Memory B cell (primary cell): Measurements from ENCODE around the gene HERC6.
"Not testable (repeated sequence)": the region's sequence is repeated elsewhere in the genome, so short reads cannot be mapped to it uniquely, and the experiment has no call there.

Source experiments
- ATAC-seq: fragments of 150-1000 bp; cut with Tn5 transposase; 2 replicates; pipeline ENCODE4 v1.10.0; 2021; ENCODE audit warnings: low read depth, mild to moderate bottlenecking, moderate library complexity
- DNase-seq, 2 donors: peaks; one replicate each; pipeline ENCODE4 v3.0.0; 2022; ENCODE audit warnings: low spot score in 2 of 2
- H3K27ac Mint-ChIP-seq: one replicate; pipeline ENCODE4 v1.8.0; 2022; ENCODE audit warnings: mild to moderate bottlenecking, moderate library complexity, mixed read lengths
- H3K27me3 Mint-ChIP-seq: one replicate; pipeline ENCODE4 v1.8.0; 2022; ENCODE audit warnings: mixed read lengths
- H3K36me3 Mint-ChIP-seq: one replicate; pipeline ENCODE4 v1.8.0; 2022; ENCODE audit warnings: mild to moderate bottlenecking, mixed read lengths
- H3K4me1 Mint-ChIP-seq: one replicate; pipeline ENCODE4 v1.8.0; 2022; ENCODE audit warnings: mixed read lengths
- H3K4me3 Mint-ChIP-seq: one replicate; pipeline ENCODE4 v1.8.0; 2022; ENCODE audit warnings: mild to moderate bottlenecking, moderate library complexity, mixed read lengths
- H3K9me3 Mint-ChIP-seq: one replicate; pipeline ENCODE4 v1.8.0; 2022; ENCODE audit warnings: mixed read lengths

The HERC6 gene

GRCh38 chr4:88360791-88361190 is 17.9 kb upstream of the HERC6 start:
- Mint-ChIP-seq H3K27ac (no peak overlapping the region), H3K4me3 (no peak overlapping the region), H3K9me3 (peaks cover 5% of the 10 kb centered on the region), H3K36me3 (no peaks in the 10 kb centered on the region), H3K27me3 (no peaks in the 10 kb centered on the region), H3K4me1 (no peaks in the 10 kb centered on the region)
- DNase-seq (no peak), ATAC-seq (no peak)

GRCh38 chr4:88361217-88361773 is 17.4 kb upstream of the HERC6 start:
- H3K4me1 Mint-ChIP-seq, H3K9me3 Mint-ChIP-seq, H3K27me3 Mint-ChIP-seq, ATAC-seq, H3K27ac Mint-ChIP-seq, H3K4me3 Mint-ChIP-seq, H3K36me3 Mint-ChIP-seq, DNase-seq: not testable (repeated sequence)

- Mint-ChIP-seq H3K9me3 (peaks cover 5% of the 10 kb centered on the region), H3K36me3 (no peaks in the 10 kb centered on the region), H3K27ac (no peak overlapping the region), H3K4me3 (no peak overlapping the region), H3K27me3 (peaks cover 2% of the 10 kb centered on the region), H3K4me1 (no peaks in the 10 kb centered on the region)
- DNase-seq = no peak
- no peak for ATAC-seq
These were observed 12.2 kb upstream of the HERC6 start for GRCh38 chr4:88366460-88366859.

- H3K36me3 Mint-ChIP-seq = no peaks in the 10 kb centered on the region
- ATAC-seq (no peak), DNase-seq (no peak)
- H3K9me3 Mint-ChIP-seq = peaks cover 5% of the 10 kb centered on the region
- no peaks in the 10 kb centered on the region for H3K4me1 Mint-ChIP-seq
- H3K4me3 Mint-ChIP-seq = no peak overlapping the region
- no peak overlapping the region for H3K27ac Mint-ChIP-seq
- H3K27me3 Mint-ChIP-seq = peaks cover 2% of the 10 kb centered on the region
These were observed 10.8 kb upstream of the HERC6 start for GRCh38 chr4:88367826-88368225.

GRCh38 chr4:88369180-88369812 is 9.4 kb upstream of the HERC6 start:
- H3K36me3 Mint-ChIP-seq, H3K4me1 Mint-ChIP-seq, H3K4me3 Mint-ChIP-seq, DNase-seq, H3K9me3 Mint-ChIP-seq, H3K27ac Mint-ChIP-seq, ATAC-seq, H3K27me3 Mint-ChIP-seq: not testable (repeated sequence)

- H3K4me1 Mint-ChIP-seq = peaks cover 19% of the 10 kb centered on the region
- H3K4me3 Mint-ChIP-seq = no peak overlapping the region
- peaks cover 7% of the 10 kb centered on the region for H3K36me3 Mint-ChIP-seq
- H3K9me3 Mint-ChIP-seq = no peaks in the 10 kb centered on the region
- no peak for ATAC-seq
- no peaks in the 10 kb centered on the region for H3K27me3 Mint-ChIP-seq
- no peak for DNase-seq
- H3K27ac Mint-ChIP-seq = no peak overlapping the region
These were observed 2.5 kb downstream of the HERC6 start for GRCh38 chr4:88381123-88381522.

GRCh38 chr4:88382621-88383020 is 4.0 kb downstream of the HERC6 start:
- Mint-ChIP-seq H3K4me3 (no peak overlapping the region), H3K4me1 (peaks cover 16% of the 10 kb centered on the region), H3K27ac (peak overlapping the region; percentile 28), H3K27me3 (no peaks in the 10 kb centered on the region), H3K36me3 (peaks cover 16% of the 10 kb centered on the region), H3K9me3 (no peaks in the 10 kb centered on the region)
- DNase-seq (no peak), ATAC-seq (peak; percentile 31)

- H3K4me1 Mint-ChIP-seq = no peaks in the 10 kb centered on the region
These were observed 11.5 kb downstream of the HERC6 start for GRCh38 chr4:88390128-88390527.

GRCh38 chr4:88391703-88392102 is 13.1 kb downstream of the HERC6 start:
- Mint-ChIP-seq H3K4me1 (no peaks in the 10 kb centered on the region), H3K27ac (no peak overlapping the region), H3K27me3 (no peaks in the 10 kb centered on the region), H3K36me3 (peaks cover 35% of the 10 kb centered on the region), H3K4me3 (no peak overlapping the region), H3K9me3 (no peaks in the 10 kb centered on the region)
- ATAC-seq = no peak
- no peak for DNase-seq

More at GRCh38 chr4:88390128-88390527, 11.5 kb downstream of the HERC6 start:
- Mint-ChIP-seq H3K4me3 (no peak overlapping the region), H3K9me3 (no peaks in the 10 kb centered on the region), H3K36me3 (peaks cover 39% of the 10 kb centered on the region), H3K27me3 (no peaks in the 10 kb centered on the region), H3K27ac (no peak overlapping the region)
- DNase-seq (no peak), ATAC-seq (no peak)

- Mint-ChIP-seq H3K27ac (no peak overlapping the region), H3K4me1 (no peaks in the 10 kb centered on the region), H3K9me3 (no peaks in the 10 kb centered on the region), H3K36me3 (peaks cover 18% of the 10 kb centered on the region), H3K4me3 (no peak overlapping the region), H3K27me3 (no peaks in the 10 kb centered on the region)
- ATAC-seq (no peak), DNase-seq (no peak)
These were observed 18.0 kb downstream of the HERC6 start for GRCh38 chr4:88396681-88397080.

GRCh38 chr4:88398381-88398780 is 19.7 kb downstream of the HERC6 start:
- H3K4me1 Mint-ChIP-seq = no peaks in the 10 kb centered on the region
- no peak overlapping the region for H3K27ac Mint-ChIP-seq
- no peak overlapping the region for H3K4me3 Mint-ChIP-seq
- no peak for ATAC-seq
- H3K9me3 Mint-ChIP-seq = no peaks in the 10 kb centered on the region
- H3K36me3 Mint-ChIP-seq = peaks cover 11% of the 10 kb centered on the region
- H3K27me3 Mint-ChIP-seq = no peaks in the 10 kb centered on the region
- DNase-seq = no peak

GRCh38 chr4:88409206-88409605 is 30.6 kb downstream of the HERC6 start:
- ATAC-seq (no peak), DNase-seq (no peak)
- H3K36me3 Mint-ChIP-seq = peaks cover 29% of the 10 kb centered on the region
- no peaks in the 10 kb centered on the region for H3K4me1 Mint-ChIP-seq
- no peak overlapping the region for H3K4me3 Mint-ChIP-seq
- H3K9me3 Mint-ChIP-seq = no peaks in the 10 kb centered on the region
- H3K27me3 Mint-ChIP-seq = no peaks in the 10 kb centered on the region
- no peak overlapping the region for H3K27ac Mint-ChIP-seq

- DNase-seq = no peak
- Mint-ChIP-seq H3K4me3 (no peak overlapping the region), H3K9me3 (no peaks in the 10 kb centered on the region), H3K4me1 (no peaks in the 10 kb centered on the region), H3K27ac (no peak overlapping the region), H3K36me3 (peaks cover 30% of the 10 kb centered on the region), H3K27me3 (no peaks in the 10 kb centered on the region)
- no peak for ATAC-seq
These were observed 31.1 kb downstream of the HERC6 start for GRCh38 chr4:88409789-88410188.

GRCh38 chr4:88411491-88412096 is 32.9 kb downstream of the HERC6 start:
- no peak overlapping the region for H3K27ac Mint-ChIP-seq
- no peaks in the 10 kb centered on the region for H3K4me1 Mint-ChIP-seq
- no peak for DNase-seq
- no peaks in the 10 kb centered on the region for H3K27me3 Mint-ChIP-seq
- no peak for ATAC-seq
- H3K36me3 Mint-ChIP-seq = peaks cover 29% of the 10 kb centered on the region
- no peak overlapping the region for H3K4me3 Mint-ChIP-seq
- no peaks in the 10 kb centered on the region for H3K9me3 Mint-ChIP-seq

- no peak overlapping the region for H3K4me3 Mint-ChIP-seq
- peaks cover 24% of the 10 kb centered on the region for H3K36me3 Mint-ChIP-seq
- no peaks in the 10 kb centered on the region for H3K4me1 Mint-ChIP-seq
- ATAC-seq (no peak), DNase-seq (no peak)
- H3K27me3 Mint-ChIP-seq = no peaks in the 10 kb centered on the region
- no peaks in the 10 kb centered on the region for H3K9me3 Mint-ChIP-seq
- H3K27ac Mint-ChIP-seq = no peak overlapping the region
These were observed 35.1 kb downstream of the HERC6 start for GRCh38 chr4:88413801-88414200.
